Kidney (tissue), 14 donors: ENCODE results near the gene MLPH. TPM values are rescaled to one million over a fixed set of nuclear protein-coding genes. Genes with fewer than 3 reads are reported as not detected.
"Not testable (repeated sequence)": the region's sequence is repeated elsewhere in the genome, so short reads cannot be mapped to it uniquely, and the experiment has no call there.

Experiments
- DNase-seq, 5 donors: peaks; one replicate each; pipeline ENCODE4 v3.0.0-alpha.2; 2013 to 2020
- FAIRE-seq: peaks from 2 replicates; lab custom pipeline; 2012; peaks lifted over from hg19 to GRCh38; lab: Jason Lieb, UNC
- H3K27ac ChIP-seq, 2 donors: one replicate each; pipeline ENCODE4 v1.7.0; 2013; ENCODE audit warnings: low read depth in 2 of 2, low read length in 2 of 2, inconsistent platforms in 1 of 2
- H3K27me3 ChIP-seq: one replicate; pipeline ENCODE4 v1.7.1; 2013; ENCODE audit warnings: low read length, inconsistent platforms; ENCODE audit not compliant: control insufficient read depth, insufficient read depth
- H3K36me3 ChIP-seq, 3 donors: one replicate each; pipeline versions ENCODE4 v1.7.0 to v1.7.1; 2013; ENCODE audit warnings: low read length in 3 of 3, control low read depth in 1 of 3, inconsistent platforms in 1 of 3; ENCODE audit not compliant: insufficient read depth in 3 of 3, control insufficient read depth in 2 of 3
- H3K4me1 ChIP-seq, 3 donors: one replicate each; pipeline versions ENCODE4 v1.7.0 to v1.7.1; 2013; ENCODE audit warnings: low read length in 3 of 3, inconsistent platforms in 1 of 3, low read depth in 1 of 3; ENCODE audit not compliant: control insufficient read depth in 2 of 3, insufficient read depth in 2 of 3
- H3K4me3 ChIP-seq, 3 donors: one replicate each; pipeline versions ENCODE4 v1.7.0 to v1.8.1; 2013; ENCODE audit warnings: low read length in 3 of 3, control low read depth in 1 of 3, inconsistent platforms in 1 of 3
- H3K9ac ChIP-seq, 3 donors: one replicate each; pipeline versions ENCODE4 v1.7.0 to v1.7.1; 2013; ENCODE audit warnings: low read length in 3 of 3, control low read depth in 1 of 3, inconsistent platforms in 1 of 3
- H3K9me3 ChIP-seq, 3 donors: one replicate each; pipeline versions ENCODE4 v1.7.0 to v1.7.1; 2013; ENCODE audit warnings: low read length in 3 of 3, control low read depth in 1 of 3, inconsistent platforms in 1 of 3; ENCODE audit not compliant: control insufficient read depth in 2 of 3, insufficient read depth in 1 of 3
- CTCF ChIP-seq: IDR thresholded peaks from 3 replicates; pipeline ENCODE4 v1.5.1; 2012; ENCODE audit warnings: mild to moderate bottlenecking, moderate library complexity, borderline replicate concordance; ENCODE audit not compliant: insufficient read depth; ENCODE audit errors: extremely low read depth
- intact Hi-C: fragments of 100-400 bp; cut with DNase I; formaldehyde crosslinking; loops from one replicate; pipeline ENCODE4 v1.11.1; 2022
- polyA plus RNA-seq: library from polyadenylated mRNA; stranded (reverse); fragments of 350-450 nt; fragmentation: Illumina TruSeq; extraction: RNeasy Lipid Tissue Mini Kit (QIAGEN cat#74804); gene quantifications from one replicate; pipeline ENCODE4 v1.2.3, GENCODE V29; 2014; ENCODE audit warnings: low read depth, low replicate concordance; ENCODE audit not compliant: insufficient read depth
- total RNA-seq: library from RNA; stranded (reverse); fragmentation: NEBNext Ultra II Directional; extraction: Animal tissue kit (Norgen Biotek cat#: 25700); gene quantifications from one replicate; pipeline ENCODE4 v1.2.1, GENCODE V29; 2021
- donor health status: control.
- donor health status: control.
- donor health status: control.
- donor health status: control.
- donor health status: control.
- donor health status: DM: yes; HTN: yes; CAD: no.
- donor health status: Normal renal cell carcinoma (clear cell type).

Gene MLPH
- total and polyA plus RNA-seq, 2 donors from 2014 or later: 4.6 to 9.6 TPM

GRCh38 chr2:237467447-237468179 lies 19.4 kb upstream of the MLPH start:
- Histone ChIP-seq H3K36me3 (no peaks in the 10 kb centered on the region), H3K27ac (no peak overlapping the region), H3K4me1 (no peaks in the 10 kb centered on the region), H3K9ac (no peak overlapping the region), H3K4me3 (no peak overlapping the region), H3K9me3 (no peaks in the 10 kb centered on the region), H3K27me3 (no peaks in the 10 kb centered on the region)
- TF ChIP-seq CTCF: no peak
- DNase-seq: no peak
- intact Hi-C loops: no loop called here
- no peak for FAIRE-seq

- H3K4me1 ChIP-seq, H3K4me3 ChIP-seq, H3K27me3 ChIP-seq, DNase-seq, intact Hi-C loops, H3K9me3 ChIP-seq, H3K27ac ChIP-seq, FAIRE-seq, H3K9ac ChIP-seq, H3K36me3 ChIP-seq: not testable (repeated sequence)
These were observed 17.6 kb upstream of the MLPH start for GRCh38 chr2:237469410-237469809.

GRCh38 chr2:237469849-237470248 lies 17.2 kb upstream of the MLPH start:
- FAIRE-seq (no peak), DNase-seq (no peak)
- H3K4me1 ChIP-seq: no peaks in the 10 kb centered on the region
- no peak overlapping the region for H3K4me3 ChIP-seq
- no peaks in the 10 kb centered on the region for H3K27me3 ChIP-seq
- intact Hi-C loops: no loop called here
- no peaks in the 10 kb centered on the region for H3K9me3 ChIP-seq
- H3K36me3 ChIP-seq: no peaks in the 10 kb centered on the region
- H3K27ac ChIP-seq: no peak overlapping the region
- no peak for TF ChIP-seq CTCF
- no peak overlapping the region for H3K9ac ChIP-seq

- H3K9me3 ChIP-seq: no peaks in the 10 kb centered on the region
- no peak for FAIRE-seq
- H3K4me3 ChIP-seq: no peak overlapping the region
- H3K27ac ChIP-seq: no peak overlapping the region
- no peaks in the 10 kb centered on the region for H3K36me3 ChIP-seq
- peaks cover 0 to 5% (median 4%) of the 10 kb centered on the region in 3 donors for H3K4me1 ChIP-seq
- no peak for DNase-seq
- H3K27me3 ChIP-seq: no peaks in the 10 kb centered on the region
- intact Hi-C loops: no loop called here
- no peak overlapping the region for H3K9ac ChIP-seq
- TF ChIP-seq CTCF: no peak
These were observed 16.1 kb upstream of the MLPH start for GRCh38 chr2:237470914-237471313.
